ENCODE data around the gene RHPN2. TPM values are rescaled to one million over a fixed set of nuclear protein-coding genes. Genes with fewer than 3 reads are reported as not detected.
"Not testable (repeated sequence)": the region's sequence is repeated elsewhere in the genome, so short reads cannot be mapped to it uniquely, and the experiment has no call there.

RHPN2 gene
- polyA plus RNA-seq, 1 experiment, result 4.8 TPM

DNA sequence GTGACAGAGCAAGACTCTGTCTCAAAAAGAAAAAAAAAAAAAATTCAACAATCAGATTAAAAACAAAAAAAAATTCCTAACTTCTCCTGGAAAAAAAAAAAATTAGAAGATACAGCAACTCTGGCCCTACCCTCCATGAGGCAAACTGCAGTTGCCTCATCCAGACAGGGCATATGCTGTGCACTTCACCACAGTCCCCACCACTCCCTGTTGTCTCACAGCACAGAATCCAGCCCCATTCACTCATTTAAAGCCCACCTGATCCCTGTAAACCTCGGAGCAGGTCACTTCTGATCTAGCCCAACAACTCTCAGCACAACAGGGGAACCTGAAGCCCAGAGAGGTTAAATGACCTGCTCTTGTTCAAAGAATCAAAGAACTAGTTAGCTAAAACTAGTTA lies 24.9 kb downstream of the RHPN2 start:
- CTCF ChIA-PET, result interaction anchor here (0.6 to 0.9 kb wide), 3 partner anchors 13 to 63 kb away, joined by 3 to 4 read pairs (median 3); no protein-coding TSS in a partner anchor
- no peak overlapping the region for H3K27ac ChIP-seq (ENCODE audit: low read depth, low read length)
- H3K9me3 ChIP-seq (ENCODE audit: control insufficient read depth, insufficient read depth, low read length), result no peaks in the 10 kb centered on the region; the same call in 1 of the 2 replicates
- no peak for TF ChIP-seq CTCF (IDR thresholded peaks at IDR 0.05; ENCODE audit: low read depth, low read length)
- POLR2A ChIA-PET, result interaction anchor here (0.7 kb wide), 1 partner anchor 38 kb away, joined by 12 read pairs; no protein-coding TSS in a partner anchor
- no peaks in the 10 kb centered on the region for H3K27me3 ChIP-seq (ENCODE audit: control insufficient read depth, insufficient read depth, low read length)
- no peak for DNase-seq (ENCODE audit: low read depth, low spot score)
- H3K4me3 ChIP-seq (ENCODE audit: low read depth, low read length), result no peak overlapping the region

GRCh38 chr19:33039108-33039599 lies 25.5 kb downstream of the RHPN2 start:
- Histone ChIP-seq H3K27ac (ENCODE audit: low read depth, low read length) (no peak overlapping the region), H3K4me3 (ENCODE audit: low read depth, low read length) (no peak overlapping the region), H3K27me3 (ENCODE audit: control insufficient read depth, insufficient read depth, low read length) (no peaks in the 10 kb centered on the region), H3K9me3 (ENCODE audit: control insufficient read depth, insufficient read depth, low read length) (no peaks in the 10 kb centered on the region; the same call in 1 of the 2 replicates)
- ChIA-PET CTCF (no interaction called here), POLR2A (no interaction called here)
- no peak for TF ChIP-seq CTCF (IDR thresholded peaks at IDR 0.05; ENCODE audit: low read depth, low read length)
- no peak for DNase-seq (ENCODE audit: low read depth, low spot score)

- DNase-seq (ENCODE audit: low read depth, low spot score); H3K27me3 ChIP-seq (ENCODE audit: control insufficient read depth, insufficient read depth, low read length); H3K4me3 ChIP-seq (ENCODE audit: low read depth, low read length); H3K9me3 ChIP-seq (ENCODE audit: control insufficient read depth, insufficient read depth, low read length); POLR2A ChIA-PET; H3K27ac ChIP-seq (ENCODE audit: low read depth, low read length): not testable (repeated sequence)
- CTCF ChIA-PET, result interaction anchor here (2.1 kb wide), 1 partner anchor 61 kb away, joined by 6 read pairs; no protein-coding TSS in a partner anchor
These were observed 27.3 kb downstream of the RHPN2 start for GRCh38 chr19:33037168-33038025.

DNA sequence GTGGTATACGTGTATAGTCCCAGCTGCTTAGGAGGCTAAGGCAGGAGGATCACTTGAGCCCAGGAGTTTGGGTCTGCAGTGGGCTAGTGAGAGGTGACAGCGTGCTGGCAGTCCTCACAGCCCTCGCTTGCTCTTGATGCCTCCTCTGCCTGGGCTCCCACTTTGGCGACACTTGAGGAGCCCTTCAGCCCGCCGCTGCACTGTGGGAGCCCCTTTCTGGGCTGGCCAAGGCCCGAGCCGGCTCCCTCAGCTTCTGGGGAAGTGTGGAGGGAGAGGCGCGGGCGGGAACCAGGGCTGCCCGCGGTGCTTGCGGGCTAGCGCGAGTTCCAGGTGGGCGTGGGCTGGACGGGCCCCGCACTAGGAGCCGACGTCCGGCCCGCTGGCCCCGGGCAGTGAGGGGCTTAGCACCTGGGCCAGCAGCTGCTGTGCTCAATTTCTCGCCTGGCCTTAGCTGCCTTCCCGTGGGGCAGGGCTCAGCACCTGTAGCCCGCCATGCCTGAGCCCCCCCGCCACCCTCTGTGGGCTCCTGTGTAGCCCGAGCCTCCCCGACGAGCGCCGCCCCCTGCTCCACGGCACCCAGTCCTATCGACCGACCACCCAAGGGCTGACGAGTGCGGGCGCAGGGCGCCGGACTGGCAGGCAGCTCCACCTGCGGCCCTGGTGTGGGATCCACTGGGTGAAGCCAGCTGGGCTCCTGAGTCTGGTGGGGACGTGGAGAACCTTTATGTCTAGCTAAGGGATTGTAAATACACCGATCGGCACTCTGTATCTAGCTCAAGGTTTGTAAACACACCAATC lies 28.1 kb downstream of the RHPN2 start:
- H3K9me3 ChIP-seq (ENCODE audit: control insufficient read depth, insufficient read depth, low read length); POLR2A ChIA-PET; DNase-seq (ENCODE audit: low read depth, low spot score); H3K27ac ChIP-seq (ENCODE audit: low read depth, low read length); H3K27me3 ChIP-seq (ENCODE audit: control insufficient read depth, insufficient read depth, low read length); H3K4me3 ChIP-seq (ENCODE audit: low read depth, low read length): not testable (repeated sequence)
- CTCF ChIA-PET, result interaction anchor here (2.1 kb wide), 1 partner anchor 60 kb away, joined by 6 read pairs; no protein-coding TSS in a partner anchor

GRCh38 chr19:33035461-33035860 lies 29.2 kb downstream of the RHPN2 start:
- H3K4me3 ChIP-seq (ENCODE audit: low read depth, low read length), result no peak overlapping the region
- no peak overlapping the region for H3K27ac ChIP-seq (ENCODE audit: low read depth, low read length)
- no peak for DNase-seq (ENCODE audit: low read depth, low spot score)
- no peak for TF ChIP-seq CTCF (IDR thresholded peaks at IDR 0.05; ENCODE audit: low read depth, low read length)
- no peaks in the 10 kb centered on the region for H3K27me3 ChIP-seq (ENCODE audit: control insufficient read depth, insufficient read depth, low read length)
- ChIA-PET POLR2A (interaction anchor here (0.6 kb wide), 1 partner anchor 748 kb away, joined by 7 read pairs; no protein-coding TSS in a partner anchor), CTCF (no interaction called here)
- H3K9me3 ChIP-seq (ENCODE audit: control insufficient read depth, insufficient read depth, low read length), result no peaks in the 10 kb centered on the region; the same call in 1 of the 2 replicates

Measured in AG04450 (cell line).